Lung (tissue), 12 donors: ENCODE results near the gene DIP2C. TPM values are rescaled to one million over a fixed set of nuclear protein-coding genes. Genes with fewer than 3 reads are reported as not detected.

Source experiments
- ATAC-seq: fragments of 200-7000 bp; cut with Tn5 transposase; one replicate; pipeline ENCODE4 v1.9.1; 2020; ENCODE audit warnings: moderate number of reproducible peaks; ENCODE audit not compliant: insufficient read depth, low FRiP score
- DNase-seq, 3 donors: peaks; one replicate each; pipeline ENCODE4 v3.0.0-alpha.2; 2013 to 2017
- H3K27ac ChIP-seq, 2 donors: one replicate each; pipeline ENCODE4 v1.5.1; 2013; ENCODE audit warnings: mild to moderate bottlenecking in 2 of 2, moderate library complexity in 2 of 2, control low read depth in 1 of 2, inconsistent platforms in 1 of 2, low read depth in 1 of 2, low read length in 1 of 2
- H3K27me3 ChIP-seq, 3 donors: one replicate each; pipeline ENCODE4 v1.5.1; 2013; ENCODE audit warnings: low read length in 2 of 3; ENCODE audit not compliant: control insufficient read depth in 3 of 3, insufficient read depth in 3 of 3
- H3K36me3 ChIP-seq, 4 donors: one replicate each; pipeline ENCODE4 v1.5.1; 2013; ENCODE audit warnings: low read length in 4 of 4, mild to moderate bottlenecking in 1 of 4, moderate library complexity in 1 of 4; ENCODE audit not compliant: control insufficient read depth in 4 of 4, insufficient read depth in 4 of 4
- H3K4me1 ChIP-seq, 5 donors: one replicate each; pipeline ENCODE4 v1.5.1; 2013; ENCODE audit warnings: low read length in 5 of 5, mild to moderate bottlenecking in 2 of 5, moderate library complexity in 1 of 5; ENCODE audit not compliant: control insufficient read depth in 5 of 5, insufficient read depth in 5 of 5
- H3K4me3 ChIP-seq: one replicate; pipeline ENCODE4 v1.5.1; 2013; ENCODE audit warnings: mild to moderate bottlenecking, control low read depth, moderate library complexity
- H3K9ac ChIP-seq, 2 donors: one replicate each; pipeline ENCODE4 v1.5.1; 2013; ENCODE audit warnings: low read length in 2 of 2, control low read depth in 1 of 2; ENCODE audit not compliant: insufficient read depth in 1 of 2
- H3K9me3 ChIP-seq, 4 donors: one replicate each; pipeline ENCODE4 v1.5.1; 2013; ENCODE audit warnings: low read length in 3 of 4, mild to moderate bottlenecking in 1 of 4, moderate library complexity in 1 of 4; ENCODE audit not compliant: control insufficient read depth in 4 of 4, insufficient read depth in 3 of 4
- CTCF ChIP-seq: IDR thresholded peaks from 2 replicates; pipeline ENCODE4 v1.5.1; 2012; ENCODE audit warnings: mild to moderate bottlenecking; ENCODE audit errors: control extremely low read depth, extremely low read depth
- WGBS, 2 donors: extraction: QIAGEN DNeasy Blood & Tissue Kit; methylation state at CpG; one replicate each; pipeline ENCODE4 v1.1.7; 2013; 5-methylcytosine and 5-hydroxymethylcytosine counted together
- polyA plus RNA-seq, 2 donors: library from polyadenylated mRNA; stranded (reverse); fragments of 200-250 nt; gene quantifications; one replicate each; pipeline ENCODE4 v1.2.1, GENCODE V29; 2013
- total RNA-seq, 2 donors: library from RNA; depleted of rRNA in 1 of 2; stranded (reverse); fragments of >200 nt in 1 of 2; gene quantifications; one replicate each; pipeline ENCODE4 v1.2.1, GENCODE V29; 2014 to 2021
- donor health status: control.
- donor health status: control.
- donor health status: Bipolar disorder and iron deficiency.
- donor health status: healthy.
- donor health status: DM: yes; HTN: yes; CAD: no.

DIP2C gene
- total and polyA plus RNA-seq, 4 donors: 3.6 to 20.0 (median 9.5) TPM

- H3K36me3 ChIP-seq: peaks cover 0 to 2% (median 0%) of the 10 kb centered on the region in 4 donors
- WGBS, 2 donors: 76 to 85% methylated on average over 19 of the region's 19 CpGs
- H3K9me3 ChIP-seq: no peaks in the 10 kb centered on the region
- H3K9ac ChIP-seq: no peak overlapping the region
- peaks cover 0 to 31% (median 8%) of the 10 kb centered on the region in 5 donors for H3K4me1 ChIP-seq
- no peak overlapping the region for H3K27ac ChIP-seq
- DNase-seq (no peak), ATAC-seq (no peak)
- H3K27me3 ChIP-seq: no peaks in the 10 kb centered on the region
- no peak for TF ChIP-seq CTCF
- no peak overlapping the region for H3K4me3 ChIP-seq
Observed at GRCh38 chr10:628386-629045, 61.0 kb downstream of the DIP2C start.

- DNase-seq (no peak), ATAC-seq (no peak)
- Histone ChIP-seq H3K27me3 (no peaks in the 10 kb centered on the region), H3K4me1 (peaks cover 4 to 32% (median 8%) of the 10 kb centered on the region in 5 donors), H3K27ac (no peak overlapping the region), H3K36me3 (peaks cover 0 to 2% (median 0%) of the 10 kb centered on the region in 4 donors), H3K9ac (no peak overlapping the region), H3K9me3 (no peaks in the 10 kb centered on the region), H3K4me3 (no peak overlapping the region)
- TF ChIP-seq CTCF: no peak
- WGBS, 2 donors: 93 to 95% methylated on average over 46 of the region's 46 CpGs
Observed at GRCh38 chr10:627032-627992, 62.2 kb downstream of the DIP2C start.

GRCh38 chr10:625751-626711, 63.4 kb downstream of the DIP2C start:
- no peaks in the 10 kb centered on the region for H3K27me3 ChIP-seq
- no peaks in the 10 kb centered on the region for H3K9me3 ChIP-seq
- no peak for ATAC-seq
- H3K9ac ChIP-seq: no peak overlapping the region
- H3K36me3 ChIP-seq: peaks cover 0 to 2% (median 0%) of the 10 kb centered on the region in 4 donors
- DNase-seq: no peak
- 87 to 89% methylated on average over 19 to 21 of the region's 21 CpGs for WGBS, 2 donors
- peak overlapping the region; percentile 3 to 85 for H3K27ac ChIP-seq
- H3K4me1 ChIP-seq: peaks cover 4 to 30% (median 13%) of the 10 kb centered on the region in 5 donors
- no peak for TF ChIP-seq CTCF
- no peak overlapping the region for H3K4me3 ChIP-seq
